HG03378 (cell line): Measurements from ENCODE around the gene NIM1K.
"Not testable (repeated sequence)": the region's sequence is repeated elsewhere in the genome, so short reads cannot be mapped to it uniquely, and the experiment has no call there.

Source experiments
- ATAC-seq: cut with Tn5 transposase; IDR thresholded peaks from one replicate; pipeline ENCODE4 v1.9.1; 2021; ENCODE audit warnings: mild to moderate bottlenecking, moderate library complexity; ENCODE audit not compliant: unreplicated experiment

NIM1K gene

DNA sequence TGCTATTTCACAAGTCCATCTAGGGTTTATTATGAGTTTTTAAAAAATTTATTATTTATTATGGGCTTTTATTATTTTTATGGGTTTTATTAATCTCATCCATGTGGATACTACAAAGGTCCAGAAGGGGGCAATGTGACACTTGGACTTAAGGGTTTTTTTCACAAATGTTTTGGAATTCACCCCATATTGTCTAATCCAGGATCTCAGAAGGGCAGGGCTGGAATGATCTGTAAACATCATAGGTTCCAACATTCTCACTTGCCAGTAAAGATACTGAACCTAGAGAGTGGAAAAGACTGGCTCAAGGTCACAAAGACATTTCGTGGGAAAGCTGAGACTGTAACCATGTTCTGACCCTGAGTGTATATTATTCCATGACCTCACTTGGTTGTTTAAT, 35.6 kb downstream of the NIM1K start:
- no peak for ATAC-seq

DNA sequence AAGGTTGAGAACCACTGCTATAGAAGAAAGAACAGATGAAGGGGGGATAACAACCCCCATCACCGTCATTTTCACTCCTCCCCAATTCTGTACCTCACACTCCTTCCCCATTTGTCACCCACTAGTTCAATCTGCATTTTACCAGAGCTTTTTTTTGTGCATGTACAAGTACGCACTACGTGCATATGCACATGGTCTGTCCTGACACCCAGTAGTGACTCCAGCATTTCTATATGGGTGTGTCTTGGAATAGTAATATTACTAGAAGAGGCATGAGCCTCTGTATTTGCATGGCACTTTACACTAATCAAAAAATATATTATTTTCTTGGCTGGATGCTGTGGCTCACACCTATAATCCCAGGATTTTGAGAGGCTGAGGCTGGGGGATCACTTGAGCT, 38.7 kb downstream of the NIM1K start:
- no peak for ATAC-seq

- ATAC-seq, result no peak
Measured at GRCh38 chr5:43231977-43232376, 40.0 kb downstream of the NIM1K start.

- ATAC-seq, result no peak
Measured at GRCh38 chr5:43232943-43233833, 41.2 kb downstream of the NIM1K start.

GRCh38 chr5:43233946-43234345, 41.9 kb downstream of the NIM1K start:
- peak; percentile 84 for ATAC-seq

GRCh38 chr5:43236653-43237355, 44.8 kb downstream of the NIM1K start:
- no peak for ATAC-seq

- no peak for ATAC-seq
Measured at GRCh38 chr5:43242196-43242595, 50.2 kb downstream of the NIM1K start.

DNA sequence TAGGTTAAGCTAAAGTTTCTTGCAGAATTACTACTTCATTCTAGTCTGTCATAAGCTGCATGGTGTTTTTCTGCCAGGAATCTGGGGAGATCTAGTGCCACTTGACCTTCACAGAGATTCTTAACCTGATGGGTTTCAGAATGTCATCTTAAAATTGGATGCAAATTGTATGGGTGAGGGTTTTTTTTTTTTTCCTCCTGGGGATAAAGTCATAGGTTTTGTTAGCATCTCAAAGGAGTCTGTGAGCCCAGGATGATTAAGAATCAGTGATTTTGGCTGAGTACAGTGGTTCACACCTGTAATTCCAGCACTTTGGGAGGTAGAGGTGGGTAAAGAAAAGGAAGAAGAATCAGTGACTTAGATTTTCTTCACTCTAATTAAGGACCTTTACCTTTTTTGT, 51.2 kb downstream of the NIM1K start:
- ATAC-seq, result no peak

DNA sequence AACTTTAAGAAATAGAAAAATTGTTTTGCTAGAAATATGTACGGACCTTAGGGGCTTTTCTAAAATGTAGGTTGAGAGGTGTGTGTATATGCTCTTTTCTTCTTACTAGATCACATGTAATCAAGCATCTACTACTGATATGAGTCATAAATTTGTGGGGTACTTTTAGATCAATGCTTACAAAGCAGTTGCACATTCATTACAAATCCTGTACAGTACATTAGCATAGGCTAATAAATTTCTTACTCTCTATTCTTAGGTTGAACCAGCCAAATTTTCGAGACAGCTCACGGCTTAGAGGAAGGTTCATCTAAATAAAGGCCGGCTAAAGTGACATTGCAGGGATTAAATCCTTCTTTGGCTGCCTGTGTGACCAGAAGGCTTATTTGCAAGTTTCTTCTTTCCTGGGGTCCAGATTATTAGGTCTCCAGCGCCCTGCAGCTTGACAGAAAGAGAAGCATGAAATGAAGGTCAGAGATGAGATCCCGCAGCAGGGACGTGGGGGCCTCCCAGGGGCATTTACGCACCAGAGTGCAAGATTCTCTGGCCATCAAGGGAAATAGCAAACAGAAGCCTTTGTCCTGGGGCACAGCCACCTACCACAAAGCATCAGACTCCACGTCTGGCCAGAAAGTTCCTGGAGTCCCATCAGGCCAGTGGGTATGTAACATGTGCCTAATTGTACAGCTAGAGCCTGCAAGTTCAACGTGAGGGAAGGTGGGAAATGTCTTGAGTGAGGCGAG, 53.0 kb downstream of the NIM1K start:
- ATAC-seq, result peak; percentile 88

DNA sequence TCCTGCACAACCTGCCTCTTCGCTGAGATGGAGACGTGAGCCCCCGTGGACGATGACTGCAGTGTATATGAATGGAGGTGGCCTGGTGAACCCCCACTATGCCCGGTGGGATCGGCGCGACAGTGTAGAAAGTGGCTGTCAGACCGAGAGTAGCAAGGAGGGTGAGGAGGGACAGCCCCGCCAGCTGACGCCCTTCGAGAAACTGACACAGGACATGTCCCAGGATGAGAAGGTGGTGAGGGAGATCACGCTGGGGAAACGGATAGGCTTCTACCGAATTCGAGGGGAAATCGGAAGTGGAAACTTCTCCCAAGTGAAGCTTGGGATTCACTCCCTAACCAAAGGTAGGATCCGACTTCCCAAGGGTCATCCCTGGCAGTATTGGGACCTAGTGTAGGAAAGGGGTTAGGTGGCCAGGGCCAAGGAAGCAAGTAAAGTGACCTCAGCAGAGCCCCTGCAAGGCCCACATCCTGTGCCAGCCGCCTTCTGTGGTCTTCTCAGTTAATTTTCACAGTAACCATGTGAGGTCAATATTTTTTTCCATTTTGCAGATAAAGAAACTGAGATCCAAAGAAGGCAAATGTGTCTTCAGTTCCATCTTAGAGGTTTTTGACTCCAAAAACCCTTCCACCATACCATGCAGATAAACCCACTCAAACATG, 53.8 kb downstream of the NIM1K start:
- ATAC-seq, result peak; percentile 42

GRCh38 chr5:43251754-43252153, 59.7 kb downstream of the NIM1K start:
- ATAC-seq, result no peak

DNA sequence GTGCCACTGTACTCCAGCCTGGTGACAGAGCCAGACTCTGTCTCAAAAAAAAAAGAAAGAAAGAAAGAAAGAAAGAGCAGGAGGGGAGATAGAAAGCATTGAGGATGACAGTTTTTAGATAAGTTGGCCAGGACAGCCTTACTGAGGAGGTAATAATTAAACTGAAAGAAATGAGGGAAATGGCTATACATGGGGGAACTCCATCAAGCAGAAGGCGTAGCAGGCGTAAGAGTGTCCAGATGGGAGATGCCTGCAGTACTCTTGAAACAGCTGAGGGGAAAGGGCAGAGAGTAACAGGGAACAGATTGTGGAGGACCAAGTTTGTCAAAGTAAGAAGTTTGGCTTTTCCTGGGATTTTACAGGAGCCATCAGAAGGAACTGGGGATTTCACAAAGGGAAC, 63.7 kb downstream of the NIM1K start:
- ATAC-seq, result peak; percentile 65

- peak; percentile 43 for ATAC-seq
Measured at GRCh38 chr5:43256261-43256966, 64.4 kb downstream of the NIM1K start.

- ATAC-seq, result no peak
Measured at GRCh38 chr5:43258116-43258515, 66.1 kb downstream of the NIM1K start.

DNA sequence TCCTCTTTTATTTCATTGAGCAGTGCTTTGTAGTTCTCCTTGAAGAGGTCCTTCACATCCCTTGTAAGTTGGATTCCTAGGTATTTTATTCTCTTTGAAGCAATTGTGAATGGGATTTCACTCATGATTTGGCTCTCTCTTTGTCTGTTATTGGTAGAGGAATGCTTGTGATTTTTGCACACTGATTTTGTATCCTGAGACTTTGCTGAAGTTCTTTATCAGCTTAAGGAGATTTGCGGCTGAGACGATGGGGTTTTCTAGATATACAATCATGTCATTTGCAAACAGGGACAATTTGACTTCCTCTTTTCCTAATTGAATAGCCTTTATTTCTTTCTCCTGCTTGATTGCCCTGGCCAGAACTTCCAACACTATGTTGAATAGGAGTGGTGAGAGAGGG, 70.2 kb downstream of the NIM1K start:
- not testable (repeated sequence) for ATAC-seq

DNA sequence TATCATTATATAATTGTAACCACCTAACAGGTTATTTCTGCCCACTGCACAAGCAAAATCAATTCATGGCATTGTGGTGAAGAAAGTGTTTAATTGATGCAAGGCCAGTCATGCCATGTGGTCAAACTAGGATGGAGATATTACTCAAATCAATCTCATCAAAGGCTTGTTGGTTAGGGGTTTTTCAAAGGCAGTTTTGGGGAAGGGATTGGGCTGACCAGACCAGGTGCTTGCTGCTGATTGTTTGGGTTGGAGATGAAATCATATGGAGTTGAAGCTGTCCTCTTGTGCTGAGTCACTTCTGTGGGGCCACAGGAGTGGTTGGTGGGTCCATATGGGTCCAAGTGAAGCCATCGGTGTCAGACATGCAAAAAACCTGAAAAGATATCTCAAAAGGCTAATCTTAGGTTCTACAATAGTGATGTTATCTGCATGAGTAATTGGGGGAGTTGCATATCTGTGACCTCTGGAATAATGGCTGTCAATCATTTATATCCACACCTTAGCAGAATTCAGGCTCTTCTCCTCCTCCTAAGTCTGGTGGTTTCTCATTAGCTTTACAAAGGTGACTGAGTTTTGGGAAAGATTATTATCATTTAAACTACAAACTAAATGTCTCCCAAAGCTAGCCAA, 76.3 kb downstream of the NIM1K start:
- ATAC-seq, result peak; percentile 88

DNA sequence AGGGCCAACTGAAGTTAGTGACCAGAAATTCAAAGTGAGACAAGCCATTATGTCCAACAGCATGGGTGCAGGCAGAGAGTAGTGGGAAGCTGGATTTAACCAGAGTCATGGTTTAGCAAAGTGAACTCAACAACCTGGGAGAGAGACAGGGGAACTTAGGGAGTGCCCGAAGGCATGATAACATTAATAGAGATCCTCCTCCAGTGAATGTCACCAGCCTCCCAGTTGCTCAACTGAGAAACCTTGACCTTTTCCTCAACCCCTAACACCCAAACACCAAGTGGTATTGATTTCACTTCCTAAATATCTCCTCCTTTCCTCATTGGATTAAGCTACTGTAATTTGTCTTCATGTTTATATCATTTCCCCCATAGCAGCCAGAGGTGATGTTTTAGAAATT, 78.6 kb downstream of the NIM1K start:
- ATAC-seq, result no peak

GRCh38 chr5:43273552-43273951, 81.5 kb downstream of the NIM1K start:
- no peak for ATAC-seq

GRCh38 chr5:43274435-43275114, 82.5 kb downstream of the NIM1K start:
- no peak for ATAC-seq
